GM12892 (cell line): ENCODE results near the gene ITGB1.
"Not testable (repeated sequence)": the region's sequence is repeated elsewhere in the genome, so short reads cannot be mapped to it uniquely, and the experiment has no call there.

Experiments used
- DNase-seq: peaks from one replicate; pipeline ENCODE4 v3.0.0; 2011; ENCODE audit not compliant: insufficient read length
- FAIRE-seq: peaks from 2 replicates; lab custom pipeline; 2011; peaks lifted over from hg19 to GRCh38; lab: Jason Lieb, UNC
- POLR2A ChIP-seq: IDR thresholded peaks from 2 replicates; pipeline ENCODE4 v1.6.1; 2011; ENCODE audit warnings: low read depth, low read length, control low read depth
- POLR2AphosphoS5 ChIP-seq: IDR thresholded peaks from 2 replicates; pipeline ENCODE4 v1.6.1; 2011; ENCODE audit warnings: low read depth, low read length, control low read depth
- TAF1 ChIP-seq: IDR thresholded peaks from 2 replicates; pipeline ENCODE4 v1.6.1; 2011; ENCODE audit warnings: low read depth, mild to moderate bottlenecking, control low read depth, low read length, borderline replicate concordance

Gene ITGB1

GRCh38 chr10:32939296-32940111 lies 18.5 kb downstream of the ITGB1 start:
- TF ChIP-seq POLR2A (no peak), POLR2AphosphoS5 (no peak), TAF1 (no peak)
- FAIRE-seq: no peak
- no peak for DNase-seq

GRCh38 chr10:32938554-32939061 lies 19.4 kb downstream of the ITGB1 start:
- FAIRE-seq (peak; percentile 21), DNase-seq (no peak)
- TF ChIP-seq POLR2A (no peak), TAF1 (no peak), POLR2AphosphoS5 (no peak)

GRCh38 chr10:32937911-32938424 lies 20.1 kb downstream of the ITGB1 start:
- no peak for FAIRE-seq
- no peak for DNase-seq
- TF ChIP-seq TAF1 (no peak), POLR2AphosphoS5 (no peak), POLR2A (no peak)

GRCh38 chr10:32932225-32932729 lies 25.8 kb downstream of the ITGB1 start:
- DNase-seq (no peak), FAIRE-seq (no peak)
- no peak for TF ChIP-seq POLR2AphosphoS5
- no peak for TF ChIP-seq TAF1
- TF ChIP-seq POLR2A: no peak

GRCh38 chr10:32931593-32931992 lies 26.4 kb downstream of the ITGB1 start:
- FAIRE-seq: no peak
- DNase-seq: no peak
- TF ChIP-seq POLR2A: no peak
- TF ChIP-seq POLR2AphosphoS5: no peak
- no peak for TF ChIP-seq TAF1

- TF ChIP-seq POLR2AphosphoS5 (no peak), POLR2A (no peak), TAF1 (no peak)
- no peak for FAIRE-seq
- no peak for DNase-seq
Measured at GRCh38 chr10:32930036-32930435, 28.0 kb downstream of the ITGB1 start.

- no peak for FAIRE-seq
Measured at GRCh38 chr10:32929634-32930033, 28.4 kb downstream of the ITGB1 start.

GRCh38 chr10:32927750-32928149 lies 30.3 kb downstream of the ITGB1 start:
- DNase-seq (no peak), FAIRE-seq (no peak)
- TF ChIP-seq POLR2A (no peak), TAF1 (no peak), POLR2AphosphoS5 (no peak)

More at GRCh38 chr10:32929634-32930033, 28.4 kb downstream of the ITGB1 start:
- TF ChIP-seq TAF1 (no peak), POLR2A (no peak), POLR2AphosphoS5 (no peak)
- no peak for DNase-seq

- TF ChIP-seq TAF1 (no peak), POLR2A (no peak), POLR2AphosphoS5 (no peak)
- no peak for FAIRE-seq
- DNase-seq: no peak
Measured at GRCh38 chr10:32923849-32924248, 34.2 kb downstream of the ITGB1 start.

- TF ChIP-seq POLR2A (no peak), TAF1 (no peak), POLR2AphosphoS5 (no peak)
- DNase-seq (no peak), FAIRE-seq (no peak)
Measured at GRCh38 chr10:32923134-32923533, 34.9 kb downstream of the ITGB1 start.

- TF ChIP-seq POLR2A: no peak
- TF ChIP-seq TAF1: no peak
- no peak for TF ChIP-seq POLR2AphosphoS5
- no peak for DNase-seq
- no peak for FAIRE-seq
Measured at GRCh38 chr10:32922170-32922569, 35.9 kb downstream of the ITGB1 start.

- not testable (repeated sequence) for DNase-seq, FAIRE-seq
Measured at GRCh38 chr10:32917817-32918216, 40.2 kb downstream of the ITGB1 start.
